WTC11 (cell line): Measurements from ENCODE around the gene C2CD2. TPM values are rescaled to one million over a fixed set of nuclear protein-coding genes. Genes with fewer than 3 reads are reported as not detected.

Experiments
- AFF4 ChIP-seq: sonication (generic); formaldehyde crosslinking; IDR thresholded peaks from 2 replicates; pipeline ENCODE4 v1.8.1; 2023; ENCODE audit warnings: mild to moderate bottlenecking, missing genetic modification reagents, borderline replicate concordance
- AR ChIP-seq: fragments of 250-450 bp; sonication (Bioruptor Pico); IDR thresholded peaks from 2 replicates; pipeline ENCODE4 v1.9.0; 2021; ENCODE audit warnings: mild to moderate bottlenecking
- ARID4B ChIP-seq: sonication (generic); formaldehyde crosslinking; IDR thresholded peaks from 2 replicates; pipeline ENCODE4 v1.8.0; 2023; ENCODE audit warnings: missing genetic modification reagents, mild to moderate bottlenecking, borderline replicate concordance
- ATF1 ChIP-seq: sonication (generic); formaldehyde crosslinking; IDR thresholded peaks from 2 replicates; pipeline ENCODE4 v1.8.1; 2023; ENCODE audit warnings: mild to moderate bottlenecking, moderate library complexity, missing genetic modification reagents
- ATF6 ChIP-seq: sonication (generic); formaldehyde crosslinking; IDR thresholded peaks from 2 replicates; pipeline ENCODE4 v1.8.1; 2023; ENCODE audit warnings: mild to moderate bottlenecking, missing genetic modification reagents
- CDX4 ChIP-seq: fragments of 250-450 bp; sonication (Bioruptor Pico); IDR thresholded peaks from 2 replicates; pipeline ENCODE4 v1.9.0; 2021; ENCODE audit warnings: moderate library complexity, mild to moderate bottlenecking, inconsistent platforms, borderline replicate concordance
- FOXJ3 ChIP-seq: sonication (generic); formaldehyde crosslinking; IDR thresholded peaks from 2 replicates; pipeline ENCODE4 v1.9.0; 2021; ENCODE audit warnings: missing genetic modification reagents, mild to moderate bottlenecking, borderline replicate concordance
- HMGA2 ChIP-seq: fragments of 250-450 bp; sonication (Bioruptor Pico); IDR thresholded peaks from 2 replicates; pipeline ENCODE4 v1.4.0; 2021; ENCODE audit warnings: mild to moderate bottlenecking, moderate library complexity
- PRRX2 ChIP-seq: fragments of 250-450 bp; sonication (Bioruptor Pico); IDR thresholded peaks from 2 replicates; pipeline ENCODE4 v1.8.0; 2021; ENCODE audit warnings: mild to moderate bottlenecking
- SP1 ChIP-seq: sonication (generic); formaldehyde crosslinking; conservative IDR thresholded peaks from 2 replicates; pipeline ENCODE4 v1.8.1; 2022; ENCODE audit warnings: missing genetic modification reagents
- ZNF416 ChIP-seq: fragments of 250-450 bp; sonication (Bioruptor Pico); IDR thresholded peaks from 2 replicates; pipeline ENCODE4 v1.9.0; 2021; ENCODE audit warnings: mild to moderate bottlenecking, inconsistent platforms
- total RNA-seq: library from RNA; stranded (reverse); gene quantifications from 3 replicates; pipeline ENCODE4 v1.2.3, GENCODE V29; 2021

C2CD2 gene
- total RNA-seq, 1 experiment from 2014 or later, result 11.2 TPM

- TF ChIP-seq AFF4 (CRISPR knock-in tag) (no peak), CDX4 (no peak), ARID4B (no peak), ZNF416 (no peak), FOXJ3 (CRISPR knock-in tag) (no peak), SP1 (no peak), PRRX2 (CRISPR knock-in tag) (no peak), ATF1 (no peak), ATF6 (CRISPR knock-in tag) (no peak), HMGA2 (CRISPR knock-in tag) (no peak), AR (CRISPR knock-in tag) (no peak)
Measured at GRCh38 chr21:41976611-41977010, 22.8 kb upstream of the C2CD2 start (continued).
